Measurements from ENCODE around the gene CACNA1H. TPM values are rescaled to one million over a fixed set of nuclear protein-coding genes. Genes with fewer than 3 reads are reported as not detected.

CACNA1H gene
- total and polyA plus RNA-seq, 2 of the 4 experiments (the other 2 are of a cell fraction): 1.6 to 5.8 TPM

GRCh38 chr16:1129106-1129960 is 23.6 kb upstream of the CACNA1H start:
- Histone ChIP-seq H2AFZ (replicated peaks; ENCODE audit: low read length, poor library complexity) (no peak overlapping the region), H3K36me3 (ENCODE audit: control insufficient read depth, insufficient read depth, low read length) (no peaks in the 10 kb centered on the region), H3K56ac (ENCODE audit: extremely low read depth, insufficient read depth, low read length) (no peak overlapping the region), H3K27ac (ENCODE audit: insufficient read depth, low read length) (no peak overlapping the region), H3K79me1 (ENCODE audit: low read depth in 1 of 2, low read length in 2 of 2) (no peaks in the 10 kb centered on the region), H3K18ac (ENCODE audit: low read depth, low read length) (no peak overlapping the region), H3K4me2 (ENCODE audit: low read depth, low read length) (no peak overlapping the region), H4K5ac (ENCODE audit: low read depth, low read length) (no peak overlapping the region), H4K91ac (ENCODE audit: insufficient read depth, low read depth, low read length) (no peak overlapping the region), H3K23ac (ENCODE audit: low read depth, low read length) (no peak overlapping the region), H2BK15ac (ENCODE audit: low read depth, low read length) (no peak overlapping the region), H2AK9ac (replicated peaks; ENCODE audit: low read depth, low read length, poor library complexity) (no peak overlapping the region), H3K4me3 (ENCODE audit: insufficient read depth, low read depth, low read length) (no peak overlapping the region), H2BK5ac (ENCODE audit: low read depth, low read length, poor library complexity, severe bottlenecking) (no peak overlapping the region), H3K4me1 (ENCODE audit: control insufficient read depth, insufficient read depth, low read length) (peaks cover 2% of the 10 kb centered on the region; the same call in 1 of the 2 replicates), H2BK120ac (ENCODE audit: low read depth, low read length) (no peak overlapping the region), H4K20me1 (ENCODE audit: insufficient read depth, low read length) (no peaks in the 10 kb centered on the region), H3K4ac (ENCODE audit: low read depth, low read length) (no peak overlapping the region), H3K14ac (replicated peaks; ENCODE audit: low read depth, low read length) (no peak overlapping the region), H3K9me3 (ENCODE audit: control insufficient read depth, insufficient read depth, low read length) (no peaks in the 10 kb centered on the region), H2BK20ac (ENCODE audit: low read depth, low read length) (no peak overlapping the region), H2AK5ac (ENCODE audit: low read depth, low read length) (no peak overlapping the region), H3K27me3 (ENCODE audit: control insufficient read depth, insufficient read depth, low read length) (peaks cover 12% of the 10 kb centered on the region; the same call in 1 of the 2 replicates), H3K9ac (ENCODE audit: low read depth, low read length) (no peak overlapping the region), H4K8ac (ENCODE audit: low read depth in 2 of 2, low read length in 2 of 2) (no peak overlapping the region), H3K9me1 (ENCODE audit: insufficient read depth, low read length) (no peaks in the 10 kb centered on the region)
- dilution Hi-C loops (cut with HindIII; ENCODE audit: low sequenced_read_pairs, unreplicated experiment): no loop called here
- DNase-seq (no peak), ATAC-seq (ENCODE audit: low read depth) (no peak)
- in situ Hi-C loops (cut with MboI; ENCODE audit: low sequenced_read_pairs): no loop called here
- BruUV-seq (replicated peaks): no TSS peak
- 77% methylated on average over 36 of the region's 48 CpGs; no CpG with 5 or more reads in 1 of the 2 experiments for WGBS, 2 experiments (ENCODE audit: extremely low coverage in 2 of 2, insufficient read length in 1 of 2)
- intact Hi-C loops (cut with micrococcal nuclease): no loop called here
- ChIA-PET CTCF (no interaction called here), POLR2A (ENCODE audit: unreplicated experiment) (no interaction called here)
- TF ChIP-seq BHLHE40 (IDR thresholded peaks at IDR 0.05; ENCODE audit: low read depth, low read length): no peak
- no peak for TF ChIP-seq CTCF (conservative IDR thresholded peaks at IDR 0.05; ENCODE audit: low read depth, low read length)
- TF ChIP-seq RAD21 (IDR thresholded peaks at IDR 0.05; ENCODE audit: low read length): no peak
- TF ChIP-seq CEBPB (IDR thresholded peaks at IDR 0.05; ENCODE audit: low read depth, low read length): no peak
- TF ChIP-seq MXI1 (IDR thresholded peaks at IDR 0.05; ENCODE audit: borderline replicate concordance, low read depth, low read length): no peak
- no peak for TF ChIP-seq ELK1 (IDR thresholded peaks at IDR 0.05; ENCODE audit: borderline replicate concordance, low read depth, low read length)
- TF ChIP-seq RCOR1 (IDR thresholded peaks at IDR 0.05; ENCODE audit: insufficient replicate concordance, low read length): no peak
- no peak for TF ChIP-seq MAFK (IDR thresholded peaks at IDR 0.05; ENCODE audit: low read depth, low read length)
- no peak for TF ChIP-seq RFX5 (IDR thresholded peaks at IDR 0.05; ENCODE audit: low read depth, low read length)
- no peak for TF ChIP-seq FOS (IDR thresholded peaks at IDR 0.05; ENCODE audit: low read depth, low read length)
- TF ChIP-seq USF2 (IDR thresholded peaks at IDR 0.05; ENCODE audit: low read depth, low read length): no peak
- TF ChIP-seq MAZ (IDR thresholded peaks at IDR 0.05; ENCODE audit: borderline replicate concordance, low read depth, low read length): no peak
- TF ChIP-seq CHD1 (IDR thresholded peaks at IDR 0.05; ENCODE audit: low read depth, low read length): no peak
- no peak for TF ChIP-seq NFE2L2 (IDR thresholded peaks at IDR 0.05; ENCODE audit: low read depth, low read length)
- no peak for TF ChIP-seq SMC3 (IDR thresholded peaks at IDR 0.05; ENCODE audit: low read depth, low read length)
